ENCODE results near the gene ANKRD44.

DNA sequence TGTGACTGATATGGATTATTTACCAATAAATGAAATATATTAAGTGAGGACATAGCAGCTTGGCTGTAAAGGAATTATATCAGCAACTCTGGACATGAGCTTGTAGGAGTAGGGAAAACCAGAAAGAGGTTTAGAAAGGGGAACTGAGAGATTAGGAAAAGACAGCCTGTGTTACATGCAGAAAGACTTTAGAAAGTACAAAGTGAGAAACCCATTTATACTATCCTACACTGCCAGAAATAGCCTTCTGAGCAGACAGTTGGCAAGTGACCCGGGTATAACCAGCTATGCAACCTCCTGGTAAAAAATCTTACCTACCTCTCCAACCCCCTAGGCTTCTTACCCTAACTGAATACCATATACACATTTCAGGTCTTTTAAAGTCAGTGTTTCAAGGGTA is 134.1 kb downstream of the ANKRD44 start:
- TF ChIP-seq, protein P1, sequence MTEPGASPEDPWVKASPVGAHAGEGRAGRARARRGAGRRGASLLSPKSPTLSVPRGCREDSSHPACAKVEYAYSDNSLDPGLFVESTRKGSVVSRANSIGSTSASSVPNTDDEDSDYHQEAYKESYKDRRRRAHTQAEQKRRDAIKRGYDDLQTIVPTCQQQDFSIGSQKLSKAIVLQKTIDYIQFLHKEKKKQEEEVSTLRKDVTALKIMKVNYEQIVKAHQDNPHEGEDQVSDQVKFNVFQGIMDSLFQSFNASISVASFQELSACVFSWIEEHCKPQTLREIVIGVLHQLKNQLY (CRISPR knock-in tag; IDR thresholded peaks at IDR 0.05) = no peak
- TF ChIP-seq, protein P2, sequence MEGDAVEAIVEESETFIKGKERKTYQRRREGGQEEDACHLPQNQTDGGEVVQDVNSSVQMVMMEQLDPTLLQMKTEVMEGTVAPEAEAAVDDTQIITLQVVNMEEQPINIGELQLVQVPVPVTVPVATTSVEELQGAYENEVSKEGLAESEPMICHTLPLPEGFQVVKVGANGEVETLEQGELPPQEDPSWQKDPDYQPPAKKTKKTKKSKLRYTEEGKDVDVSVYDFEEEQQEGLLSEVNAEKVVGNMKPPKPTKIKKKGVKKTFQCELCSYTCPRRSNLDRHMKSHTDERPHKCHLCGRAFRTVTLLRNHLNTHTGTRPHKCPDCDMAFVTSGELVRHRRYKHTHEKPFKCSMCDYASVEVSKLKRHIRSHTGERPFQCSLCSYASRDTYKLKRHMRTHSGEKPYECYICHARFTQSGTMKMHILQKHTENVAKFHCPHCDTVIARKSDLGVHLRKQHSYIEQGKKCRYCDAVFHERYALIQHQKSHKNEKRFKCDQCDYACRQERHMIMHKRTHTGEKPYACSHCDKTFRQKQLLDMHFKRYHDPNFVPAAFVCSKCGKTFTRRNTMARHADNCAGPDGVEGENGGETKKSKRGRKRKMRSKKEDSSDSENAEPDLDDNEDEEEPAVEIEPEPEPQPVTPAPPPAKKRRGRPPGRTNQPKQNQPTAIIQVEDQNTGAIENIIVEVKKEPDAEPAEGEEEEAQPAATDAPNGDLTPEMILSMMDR (IDR thresholded peaks at IDR 0.05) = no peak
- TF ChIP-seq CREB1 (CRISPR knock-in tag; IDR thresholded peaks at IDR 0.05) (no peak), SMAD3 (CRISPR knock-in tag; IDR thresholded peaks at IDR 0.05; ENCODE audit: borderline replicate concordance) (no peak), ZNF121 (CRISPR knock-in tag; IDR thresholded peaks at IDR 0.05) (no peak), OVOL2 (CRISPR knock-in tag; IDR thresholded peaks at IDR 0.05; ENCODE audit: borderline replicate concordance) (no peak), ZNF671 (CRISPR knock-in tag; IDR thresholded peaks at IDR 0.05) (no peak)
- TF ChIP-seq, protein P3, sequence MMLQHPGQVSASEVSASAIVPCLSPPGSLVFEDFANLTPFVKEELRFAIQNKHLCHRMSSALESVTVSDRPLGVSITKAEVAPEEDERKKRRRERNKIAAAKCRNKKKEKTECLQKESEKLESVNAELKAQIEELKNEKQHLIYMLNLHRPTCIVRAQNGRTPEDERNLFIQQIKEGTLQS (CRISPR knock-in tag; conservative IDR thresholded peaks at IDR 0.05) = no peak
- TF ChIP-seq, protein P4, sequence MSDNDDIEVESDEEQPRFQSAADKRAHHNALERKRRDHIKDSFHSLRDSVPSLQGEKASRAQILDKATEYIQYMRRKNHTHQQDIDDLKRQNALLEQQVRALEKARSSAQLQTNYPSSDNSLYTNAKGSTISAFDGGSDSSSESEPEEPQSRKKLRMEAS (CRISPR knock-in tag; IDR thresholded peaks at IDR 0.05) = no peak
